GM23338 (cell line): ENCODE data around the gene ABCC3. TPM values are rescaled to one million over a fixed set of nuclear protein-coding genes. Genes with fewer than 3 reads are reported as not detected.

Experiments used
- ATAC-seq: fragments of 200-7000 bp; cut with Tn5 transposase; 3 replicates; pipeline ENCODE4 v1.9.1; 2020
- DNase-seq: peaks from one replicate; pipeline ENCODE4 v3.0.0-alpha.2; 2015; ENCODE audit warnings: low spot score
- H2AFZ ChIP-seq: fragments of 200-600 bp; sonication (generic); 2 replicates; pipeline ENCODE4 v1.8.0; 2016; ENCODE audit warnings: antibody characterized with exemption, mild to moderate bottlenecking, moderate library complexity
- H3F3A ChIP-seq: fragments of 200-600 bp; sonication (generic); replicated peaks from 2 replicates; pipeline ENCODE4 v1.8.0; 2017; ENCODE audit warnings: antibody characterized with exemption, mixed run types, low read depth
- H3K27ac ChIP-seq: fragments of 200-600 bp; sonication (generic); 2 replicates; pipeline ENCODE4 v1.6.1; 2016; ENCODE audit warnings: low read depth
- H3K27me3 ChIP-seq: fragments of 200-600 bp; sonication (generic); 2 replicates; pipeline ENCODE4 v1.8.0; 2016; ENCODE audit warnings: mild to moderate bottlenecking, mixed run types, moderate library complexity; ENCODE audit not compliant: insufficient read depth
- H3K36me3 ChIP-seq: fragments of 200-600 bp; sonication (generic); 2 replicates; pipeline ENCODE4 v1.8.0; 2016; ENCODE audit warnings: mild to moderate bottlenecking; ENCODE audit not compliant: insufficient read depth
- H3K4me1 ChIP-seq: fragments of 200-600 bp; sonication (generic); 2 replicates; pipeline ENCODE4 v1.8.0; 2016; ENCODE audit warnings: mild to moderate bottlenecking, moderate library complexity; ENCODE audit not compliant: insufficient read depth
- H3K4me2 ChIP-seq: fragments of 200-600 bp; sonication (generic); 2 replicates; pipeline ENCODE4 v1.7.1; 2017; ENCODE audit warnings: mixed run types
- H3K4me3 ChIP-seq: fragments of 200-600 bp; sonication (generic); 2 replicates; pipeline ENCODE4 v1.6.1; 2016; ENCODE audit warnings: mixed run types
- H3K79me2 ChIP-seq: fragments of 200-600 bp; sonication (generic); replicated peaks from 2 replicates; pipeline ENCODE4 v1.8.0; 2017; ENCODE audit warnings: mild to moderate bottlenecking; ENCODE audit not compliant: insufficient read depth
- H3K9me2 ChIP-seq: fragments of 200-600 bp; sonication (generic); 2 replicates; pipeline ENCODE4 v1.8.0; 2017; ENCODE audit not compliant: insufficient read depth
- H4K20me1 ChIP-seq: fragments of 200-600 bp; sonication (generic); replicated peaks from 2 replicates; pipeline ENCODE4 v1.8.0; 2017; ENCODE audit warnings: mild to moderate bottlenecking; ENCODE audit not compliant: insufficient read depth
- H3K27ac Mint-ChIP-seq: 2 replicates; pipeline ENCODE4 v1.8.0; 2020; ENCODE audit warnings: inconsistent platforms, mild to moderate bottlenecking, moderate library complexity, mixed read lengths
- H3K27me3 Mint-ChIP-seq: 3 replicates; pipeline ENCODE4 v1.8.0; 2022; ENCODE audit warnings: low read depth, mild to moderate bottlenecking, moderate library complexity, mixed read lengths, inconsistent platforms; ENCODE audit not compliant: insufficient read depth, poor library complexity
- H3K36me3 Mint-ChIP-seq: 3 replicates; pipeline ENCODE4 v1.8.0; 2021; ENCODE audit warnings: low read depth, mild to moderate bottlenecking, inconsistent platforms, moderate library complexity, mixed read lengths
- H3K4me1 Mint-ChIP-seq: 3 replicates; pipeline ENCODE4 v1.8.0; 2020; ENCODE audit warnings: mild to moderate bottlenecking, inconsistent platforms, mixed read lengths
- H3K4me3 Mint-ChIP-seq: 3 replicates; pipeline ENCODE4 v1.8.0; 2021; ENCODE audit warnings: moderate library complexity, mild to moderate bottlenecking, inconsistent platforms, mixed read lengths
- H3K9me3 Mint-ChIP-seq: 3 replicates; pipeline ENCODE4 v1.8.0; 2020; ENCODE audit warnings: moderate library complexity, mild to moderate bottlenecking, inconsistent platforms, mixed read lengths
- CREB1 ChIP-seq: fragments of 250-450 bp; sonication (Bioruptor Pico); IDR thresholded peaks from 2 replicates; pipeline ENCODE4 v1.5.0; 2020; ENCODE audit warnings: low read depth, mild to moderate bottlenecking, moderate library complexity
- CTCF ChIP-seq, 2 experiments: fragments of 200-600 bp in 1 of 2; sonication (generic) in 1 of 2; conservative IDR thresholded peaks; 2 replicates each; pipeline versions ENCODE4 v1.5.1 to v1.6.1; 2016 to 2017; ENCODE audit warnings: antibody characterized with exemption in 2 of 2, low read depth in 2 of 2, mild to moderate bottlenecking in 2 of 2, moderate library complexity in 1 of 2
- ETS1 ChIP-seq: IDR thresholded peaks from 2 replicates; pipeline ENCODE4 v1.6.1; 2016; ENCODE audit warnings: antibody characterized with exemption
- EZH2 ChIP-seq: fragments of 200-600 bp; sonication (generic); IDR thresholded peaks from one replicate; pipeline ENCODE4 v1.8.0; 2017; ENCODE audit warnings: antibody characterized with exemption, mild to moderate bottlenecking, low read depth; ENCODE audit not compliant: unreplicated experiment
- EZH2phosphoT487 ChIP-seq: fragments of 200-600 bp; sonication (generic); IDR thresholded peaks from one replicate; pipeline ENCODE4 v1.8.1; 2018; ENCODE audit warnings: antibody characterized with exemption; ENCODE audit not compliant: unreplicated experiment
- JUNB ChIP-seq: IDR thresholded peaks from one replicate; pipeline ENCODE4 v1.6.1; 2016; ENCODE audit warnings: antibody characterized with exemption; ENCODE audit not compliant: unreplicated experiment
- NANOG ChIP-seq: IDR thresholded peaks from 2 replicates; pipeline ENCODE4 v1.6.1; 2016; ENCODE audit warnings: antibody characterized with exemption, borderline replicate concordance
- REST ChIP-seq: IDR thresholded peaks from one replicate; pipeline ENCODE4 v1.6.1; 2018; ENCODE audit warnings: antibody characterized with exemption; ENCODE audit not compliant: unreplicated experiment
- STAT1 ChIP-seq: IDR thresholded peaks from one replicate; pipeline ENCODE4 v1.6.1; 2016; ENCODE audit warnings: antibody characterized with exemption; ENCODE audit not compliant: unreplicated experiment
- ZNF114 ChIP-seq: fragments of 250-450 bp; sonication (Bioruptor Pico); IDR thresholded peaks from 2 replicates; pipeline ENCODE4 v1.5.0; 2020; ENCODE audit warnings: mild to moderate bottlenecking, moderate library complexity
- ZNF331 ChIP-seq: fragments of 250-450 bp; sonication (Bioruptor Pico); IDR thresholded peaks from 2 replicates; pipeline ENCODE4 v1.5.0; 2020; ENCODE audit warnings: low read depth, mild to moderate bottlenecking, moderate library complexity
- polyA plus RNA-seq: library from polyadenylated mRNA; unstranded; fragments of >200 nt; fragmentation: Nextera tagmentation; extraction: Ambion mirVana; gene quantifications from 2 replicates; pipeline ENCODE4 v1.2.1, GENCODE V29; 2016
- total RNA-seq: library from RNA; depleted of rRNA; stranded (reverse); fragments of >200 nt; shearing (Covaris generic); gene quantifications from 2 replicates; pipeline ENCODE4 v1.2.3, GENCODE V29; 2014

Gene ABCC3
- total and polyA plus RNA-seq, 2 experiments from 2014 or later, result not detected

GRCh38 chr17:50599606-50600005 lies 35.1 kb upstream of the ABCC3 start (continued):
- TF ChIP-seq ZNF331 (no peak), JUNB (no peak), STAT1 (no peak), ZNF114 (CRISPR knock-in tag) (no peak), REST (no peak), CTCF (conservative IDR thresholded peaks at IDR 0.05; ENCODE audit: low read depth in 2 of 2) (no peak), EZH2phosphoT487 (no peak), EZH2 (no peak)

DNA sequence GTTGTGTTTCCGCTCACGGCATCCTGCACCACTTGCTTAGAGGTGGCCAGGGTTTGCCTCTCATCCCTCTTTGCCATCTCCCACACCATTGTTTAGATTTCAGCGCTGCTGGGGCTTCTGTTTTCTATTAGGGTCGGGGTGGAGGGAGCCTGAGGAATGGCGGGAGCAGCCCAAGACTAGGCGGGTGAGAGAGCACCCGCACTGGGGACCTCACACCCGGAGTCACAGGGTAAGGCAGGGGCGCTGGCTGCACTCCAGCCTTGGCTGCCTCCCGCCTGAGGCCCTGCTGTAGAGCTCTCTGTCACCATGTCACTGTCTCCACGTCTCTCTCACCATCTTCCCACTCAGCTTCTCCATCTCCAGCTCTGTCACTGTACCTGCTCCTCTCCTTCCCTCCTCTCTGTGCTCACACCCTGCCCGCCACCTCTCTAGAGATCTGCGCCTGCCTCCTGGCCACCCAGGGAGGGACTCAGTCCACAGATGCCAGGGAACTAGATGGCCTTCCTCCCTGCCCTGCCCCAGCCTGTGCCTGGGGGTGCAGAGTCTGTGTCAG lies 32.8 kb upstream of the ABCC3 start:
- H3K4me1 ChIP-seq, result no peaks in the 10 kb centered on the region
- no peaks in the 10 kb centered on the region; the same call in 1 of the 3 replicates for H3K9me3 Mint-ChIP-seq
- no peak for TF ChIP-seq REST
- no peak for TF ChIP-seq EZH2
- no peak for TF ChIP-seq ZNF114 (CRISPR knock-in tag)
- no peak for TF ChIP-seq ZNF331
- TF ChIP-seq STAT1, result no peak
- no peak for TF ChIP-seq NANOG
- no peak for TF ChIP-seq JUNB
- no peak for TF ChIP-seq CREB1 (CRISPR knock-in tag)
- TF ChIP-seq CTCF (conservative IDR thresholded peaks at IDR 0.05; ENCODE audit: low read depth in 2 of 2), result no peak
- no peak for TF ChIP-seq ETS1

More for the DNA sequence above, 32.8 kb upstream of the ABCC3 start:
- Mint-ChIP-seq H3K36me3 (no peaks in the 10 kb centered on the region), H3K4me1 (peaks cover 22% of the 10 kb centered on the region), H3K27ac (no peak overlapping the region), H3K27me3 (peaks cover 16% of the 10 kb centered on the region), H3K4me3 (no peak overlapping the region)
- no peaks in the 10 kb centered on the region for H3F3A ChIP-seq
- ATAC-seq, result no peak
- DNase-seq, result no peak
- no peak overlapping the region for H3K4me2 ChIP-seq
- H3K27ac ChIP-seq, result no peak overlapping the region
- no peaks in the 10 kb centered on the region for H3K79me2 ChIP-seq
- H3K27me3 ChIP-seq, result no peaks in the 10 kb centered on the region
- H3K9me2 ChIP-seq, result no peaks in the 10 kb centered on the region
- no peaks in the 10 kb centered on the region for H4K20me1 ChIP-seq
- H2AFZ ChIP-seq, result no peak overlapping the region
- no peaks in the 10 kb centered on the region for H3K36me3 ChIP-seq
- H3K4me3 ChIP-seq, result no peak overlapping the region
